Trophoblast cell (in vitro differentiated cells and primary cell): ENCODE results near the gene CNTN3.

Experiments used
- DNase-seq, 2 donors: peaks; one replicate each; pipeline ENCODE4 v3.0.0-alpha.2; 2016
- H2AFZ ChIP-seq: 2 replicates; pipeline ENCODE4 v1.6.1; 2013; ENCODE audit warnings: low read length, moderate library complexity, mild to moderate bottlenecking; ENCODE audit not compliant: insufficient read depth, poor library complexity
- H2AK5ac ChIP-seq: 2 replicates; pipeline ENCODE4 v1.6.1; 2013; ENCODE audit warnings: mild to moderate bottlenecking, low read length
- H2BK120ac ChIP-seq: 2 replicates; pipeline ENCODE4 v1.6.1; 2013; ENCODE audit warnings: low read length, mild to moderate bottlenecking, moderate library complexity; ENCODE audit not compliant: insufficient read depth, poor library complexity
- H2BK12ac ChIP-seq: 2 replicates; pipeline ENCODE4 v1.6.1; 2013; ENCODE audit warnings: mild to moderate bottlenecking, low read length, moderate library complexity
- H2BK5ac ChIP-seq: 2 replicates; pipeline ENCODE4 v1.6.1; 2013; ENCODE audit warnings: low read length, low read depth, moderate library complexity, mild to moderate bottlenecking; ENCODE audit not compliant: poor library complexity
- H3K14ac ChIP-seq: 2 replicates; pipeline ENCODE4 v1.6.1; 2013; ENCODE audit warnings: mild to moderate bottlenecking, low read length
- H3K18ac ChIP-seq: 2 replicates; pipeline ENCODE4 v1.6.1; 2013; ENCODE audit warnings: mild to moderate bottlenecking, low read length
- H3K23ac ChIP-seq: 2 replicates; pipeline ENCODE4 v1.6.1; 2013; ENCODE audit warnings: low read length
- H3K27ac ChIP-seq: 2 replicates; pipeline ENCODE4 v1.5.1; 2013; ENCODE audit warnings: low read depth, mild to moderate bottlenecking, inconsistent platforms, low read length, moderate library complexity
- H3K27me3 ChIP-seq: 2 replicates; pipeline ENCODE4 v1.6.1; 2013; ENCODE audit warnings: inconsistent platforms, mild to moderate bottlenecking, low read length, moderate library complexity; ENCODE audit not compliant: insufficient read depth
- H3K36me3 ChIP-seq, 2 experiments: 1 replicate in 1 of 2; 2 replicates in 1 of 2; pipeline ENCODE4 v1.6.1; 2013; ENCODE audit warnings: low read length in 2 of 2, mild to moderate bottlenecking in 2 of 2, moderate library complexity in 1 of 2; ENCODE audit not compliant: insufficient read depth in 2 of 2, control insufficient read depth in 1 of 2
- H3K4ac ChIP-seq: 2 replicates; pipeline ENCODE4 v1.6.1; 2013; ENCODE audit warnings: low read depth, mild to moderate bottlenecking, low read length, moderate library complexity
- H3K4me1 ChIP-seq, 2 experiments: 1 replicate in 1 of 2; 2 replicates in 1 of 2; pipeline ENCODE4 v1.6.1; 2013; ENCODE audit warnings: low read length in 2 of 2, mild to moderate bottlenecking in 2 of 2, moderate library complexity in 1 of 2; ENCODE audit not compliant: insufficient read depth in 2 of 2, control insufficient read depth in 1 of 2
- H3K4me2 ChIP-seq: 2 replicates; pipeline ENCODE4 v1.6.1; 2013; ENCODE audit warnings: inconsistent platforms, mild to moderate bottlenecking, low read length, moderate library complexity
- H3K4me3 ChIP-seq: 2 replicates; pipeline ENCODE4 v1.5.1; 2013; ENCODE audit warnings: mild to moderate bottlenecking, low read depth, low read length, inconsistent platforms
- H3K79me1 ChIP-seq: one replicate; pipeline ENCODE4 v1.6.1; 2013; ENCODE audit warnings: low read length
- H3K79me2 ChIP-seq: 2 replicates; pipeline ENCODE4 v1.6.1; 2013; ENCODE audit warnings: low read length, mild to moderate bottlenecking; ENCODE audit not compliant: control insufficient read depth, insufficient read depth, poor library complexity
- H3K9ac ChIP-seq: 2 replicates; pipeline ENCODE4 v1.6.1; 2013; ENCODE audit warnings: mild to moderate bottlenecking, low read length
- H3K9me3 ChIP-seq: 2 replicates; pipeline ENCODE4 v1.6.1; 2013; ENCODE audit warnings: low read depth, mild to moderate bottlenecking, control low read depth, inconsistent platforms, low read length; ENCODE audit not compliant: insufficient read depth
- H4K12ac ChIP-seq: 2 replicates; pipeline ENCODE4 v1.6.1; 2013; ENCODE audit warnings: low read depth, mild to moderate bottlenecking, low read length, moderate library complexity
- H4K8ac ChIP-seq: 2 replicates; pipeline ENCODE4 v1.6.1; 2013; ENCODE audit warnings: low read depth, mild to moderate bottlenecking, low read length, moderate library complexity
- H4K91ac ChIP-seq: one replicate; pipeline ENCODE4 v1.6.1; 2013; ENCODE audit warnings: low read depth, mild to moderate bottlenecking, low read length, moderate library complexity
- WGBS: extraction: QIAGEN DNeasy Blood & Tissue Kit; methylation state at CpG from one replicate; pipeline ENCODE4 v1.1.7; 2013; ENCODE audit warnings: missing lambda C conversion rate; ENCODE audit not compliant: insufficient read length, insufficient coverage; ENCODE audit errors: extremely low coverage; 5-methylcytosine and 5-hydroxymethylcytosine counted together

CNTN3 gene

DNA sequence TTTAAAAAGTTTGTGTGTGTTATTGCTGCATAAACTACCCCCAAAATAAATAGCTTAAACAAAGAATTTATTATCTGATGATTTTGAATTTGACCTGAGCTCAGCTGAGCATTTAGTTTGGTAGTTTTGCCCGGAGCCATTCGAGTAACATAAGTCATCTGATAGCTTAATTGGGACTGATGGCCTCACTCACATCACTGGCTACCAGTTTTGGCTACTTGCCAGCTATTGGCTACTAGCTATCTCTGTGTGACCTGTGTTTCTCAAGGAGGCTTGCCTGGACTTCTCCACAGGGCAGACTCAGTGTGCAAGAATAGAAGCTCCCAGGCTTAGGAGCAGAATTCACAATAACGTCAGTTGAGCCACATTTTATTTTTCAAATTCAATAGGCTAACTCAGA lies 9.0 kb downstream of the CNTN3 start:
- no peak overlapping the region for H3K23ac ChIP-seq
- H3K4me2 ChIP-seq: no peak overlapping the region
- no peak overlapping the region for H4K8ac ChIP-seq
- no peak overlapping the region for H2BK120ac ChIP-seq
- H3K27ac ChIP-seq: no peak overlapping the region
- no peaks in the 10 kb centered on the region for H3K36me3 ChIP-seq
- H3K4ac ChIP-seq: no peak overlapping the region
- no peak overlapping the region for H2AK5ac ChIP-seq
- H3K9ac ChIP-seq: no peak overlapping the region
- H3K4me1 ChIP-seq: no peaks in the 10 kb centered on the region
- no peaks in the 10 kb centered on the region for H3K27me3 ChIP-seq
- no peak overlapping the region for H2BK12ac ChIP-seq
- H4K91ac ChIP-seq: no peak overlapping the region
- DNase-seq: no peak
- H3K79me2 ChIP-seq: no peaks in the 10 kb centered on the region
- no peak overlapping the region for H3K18ac ChIP-seq
- no peaks in the 10 kb centered on the region for H3K79me1 ChIP-seq
- no CpG with 5 or more reads among the region's 3 CpGs for WGBS
- H2AFZ ChIP-seq: no peak overlapping the region
- H4K12ac ChIP-seq: no peak overlapping the region
- no peak overlapping the region for H3K4me3 ChIP-seq
- no peak overlapping the region for H2BK5ac ChIP-seq
- no peak overlapping the region for H3K14ac ChIP-seq
- H3K9me3 ChIP-seq: no peaks in the 10 kb centered on the region

- Histone ChIP-seq H4K12ac (no peak overlapping the region), H3K4me2 (no peak overlapping the region), H3K79me1 (no peaks in the 10 kb centered on the region), H2BK5ac (no peak overlapping the region), H3K23ac (no peak overlapping the region), H3K4me3 (no peak overlapping the region), H3K4me1 (no peaks in the 10 kb centered on the region), H3K4ac (no peak overlapping the region), H2BK120ac (no peak overlapping the region), H3K9ac (no peak overlapping the region), H3K14ac (no peak overlapping the region), H4K91ac (no peak overlapping the region), H3K27me3 (no peaks in the 10 kb centered on the region), H2BK12ac (no peak overlapping the region), H3K9me3 (no peaks in the 10 kb centered on the region), H3K18ac (no peak overlapping the region), H3K79me2 (no peaks in the 10 kb centered on the region), H3K27ac (no peak overlapping the region), H4K8ac (no peak overlapping the region), H2AFZ (no peak overlapping the region), H2AK5ac (no peak overlapping the region), H3K36me3 (no peaks in the 10 kb centered on the region)
- WGBS: no CpG with 5 or more reads among the region's 2 CpGs
- no peak for DNase-seq
These were observed 11.2 kb downstream of the CNTN3 start for GRCh38 chr3:74603292-74603691.

- no CpG with 5 or more reads among the region's 2 CpGs for WGBS
- H3K4me2 ChIP-seq: no peak overlapping the region
- no peak overlapping the region for H4K8ac ChIP-seq
- H3K36me3 ChIP-seq: no peaks in the 10 kb centered on the region
- H3K4ac ChIP-seq: no peak overlapping the region
- no peak overlapping the region for H2BK12ac ChIP-seq
- H3K79me2 ChIP-seq: no peaks in the 10 kb centered on the region
- H4K91ac ChIP-seq: no peak overlapping the region
- H3K9me3 ChIP-seq: no peaks in the 10 kb centered on the region
- no peak overlapping the region for H2AK5ac ChIP-seq
- H3K23ac ChIP-seq: no peak overlapping the region
- no peaks in the 10 kb centered on the region for H3K79me1 ChIP-seq
- H3K27ac ChIP-seq: no peak overlapping the region
- H3K27me3 ChIP-seq: no peaks in the 10 kb centered on the region
- H4K12ac ChIP-seq: no peak overlapping the region
- no peak overlapping the region for H3K4me3 ChIP-seq
- no peak overlapping the region for H3K18ac ChIP-seq
- no peak overlapping the region for H2BK120ac ChIP-seq
- H3K14ac ChIP-seq: no peak overlapping the region
- H3K9ac ChIP-seq: no peak overlapping the region
- H2AFZ ChIP-seq: no peak overlapping the region
- H2BK5ac ChIP-seq: no peak overlapping the region
- no peak for DNase-seq
- H3K4me1 ChIP-seq: no peaks in the 10 kb centered on the region
These were observed 12.0 kb downstream of the CNTN3 start for GRCh38 chr3:74602471-74602870.

- no peaks in the 10 kb centered on the region for H3K79me1 ChIP-seq
- no peak overlapping the region for H2AK5ac ChIP-seq
- H2AFZ ChIP-seq: no peak overlapping the region
- H2BK12ac ChIP-seq: no peak overlapping the region
- H3K4ac ChIP-seq: no peak overlapping the region
- H3K4me1 ChIP-seq: no peaks in the 10 kb centered on the region
- no peak overlapping the region for H3K27ac ChIP-seq
- H4K12ac ChIP-seq: no peak overlapping the region
- no peaks in the 10 kb centered on the region for H3K9me3 ChIP-seq
- H3K9ac ChIP-seq: no peak overlapping the region
- H4K91ac ChIP-seq: no peak overlapping the region
- no peak overlapping the region for H3K18ac ChIP-seq
- no peaks in the 10 kb centered on the region for H3K79me2 ChIP-seq
- no peak overlapping the region for H2BK5ac ChIP-seq
- no peaks in the 10 kb centered on the region for H3K36me3 ChIP-seq
- no peaks in the 10 kb centered on the region for H3K27me3 ChIP-seq
- H4K8ac ChIP-seq: no peak overlapping the region
- no peak overlapping the region for H3K4me2 ChIP-seq
- no CpG with 5 or more reads among the region's 2 CpGs for WGBS
- DNase-seq: no peak
- no peak overlapping the region for H2BK120ac ChIP-seq
- H3K4me3 ChIP-seq: no peak overlapping the region
- H3K14ac ChIP-seq: no peak overlapping the region
- H3K23ac ChIP-seq: no peak overlapping the region
These were observed 12.7 kb downstream of the CNTN3 start for GRCh38 chr3:74601793-74602192.
